HEK293 (cell line): ENCODE results near the gene DCUN1D3.
A peak's percentile ranks its signal among the peaks of the same experiment; 100 is the strongest.

ENCODE experiments used
- EGR2 ChIP-seq: fragments of 450-650 bp; formaldehyde crosslinking; IDR thresholded peaks from 2 replicates; pipeline ENCODE4 v1.5.1; 2016; ENCODE audit warnings: low read depth, missing biosample characterization, missing genetic modification characterization
- ELK4 ChIP-seq: IDR thresholded peaks from 2 replicates; pipeline ENCODE4 v1.6.1; 2011; ENCODE audit warnings: mild to moderate bottlenecking, low read depth, low read length, borderline replicate concordance
- HOXC10 ChIP-seq: sonication (generic); formaldehyde crosslinking; IDR thresholded peaks from 2 replicates; pipeline ENCODE4 v1.8.1; 2023; ENCODE audit warnings: mild to moderate bottlenecking, missing genetic modification reagents
- KLF17 ChIP-seq: fragments of 450-650 bp; formaldehyde crosslinking; IDR thresholded peaks from 2 replicates; pipeline ENCODE4 v1.5.1; 2016; ENCODE audit warnings: missing biosample characterization, missing genetic modification characterization
- KLF7 ChIP-seq: fragments of 450-650 bp; formaldehyde crosslinking; IDR thresholded peaks from 2 replicates; pipeline ENCODE4 v1.5.1; 2016; ENCODE audit warnings: missing biosample characterization, missing genetic modification characterization, borderline replicate concordance
- KLF9 ChIP-seq: fragments of 450-650 bp; formaldehyde crosslinking; IDR thresholded peaks from 2 replicates; pipeline ENCODE4 v1.5.1; 2016; ENCODE audit warnings: missing biosample characterization, missing genetic modification characterization, low read depth
- PRDM4 ChIP-seq: fragments of 450-650 bp; formaldehyde crosslinking; IDR thresholded peaks from 2 replicates; pipeline ENCODE4 v1.5.1; 2017; ENCODE audit warnings: missing biosample characterization, missing genetic modification characterization
- SETDB1 ChIP-seq: IDR thresholded peaks from one replicate; pipeline ENCODE4 v1.6.1; 2017; ENCODE audit warnings: mild to moderate bottlenecking, low read length, moderate library complexity, mixed read lengths; ENCODE audit not compliant: insufficient read length
- ZBTB10 ChIP-seq: fragments of 450-650 bp; formaldehyde crosslinking; IDR thresholded peaks from 2 replicates; pipeline ENCODE4 v1.5.1; 2016; ENCODE audit warnings: missing biosample characterization, missing genetic modification characterization
- ZBTB21 ChIP-seq: fragments of 450-650 bp; formaldehyde crosslinking; IDR thresholded peaks from 2 replicates; pipeline ENCODE4 v1.5.1; 2017; ENCODE audit warnings: missing biosample characterization, missing genetic modification characterization
- ZEB2 ChIP-seq: fragments of 450-650 bp; formaldehyde crosslinking; IDR thresholded peaks from 2 replicates; pipeline ENCODE4 v1.5.1; 2016; ENCODE audit warnings: missing biosample characterization, missing genetic modification characterization
- ZFP3 ChIP-seq: fragments of 450-650 bp; formaldehyde crosslinking; IDR thresholded peaks from 2 replicates; pipeline ENCODE4 v1.5.1; 2016; ENCODE audit warnings: low read depth, missing biosample characterization, missing genetic modification characterization
- ZFP41 ChIP-seq: fragments of 450-650 bp; formaldehyde crosslinking; IDR thresholded peaks from 2 replicates; pipeline ENCODE4 v1.5.1; 2016; ENCODE audit warnings: missing biosample characterization, missing genetic modification characterization, borderline replicate concordance
- ZNF10 ChIP-seq: fragments of 450-650 bp; formaldehyde crosslinking; IDR thresholded peaks from 2 replicates; pipeline ENCODE4 v1.5.1; 2017; ENCODE audit warnings: missing biosample characterization, missing genetic modification characterization
- ZNF140 ChIP-seq: fragments of 450-650 bp; formaldehyde crosslinking; IDR thresholded peaks from 2 replicates; pipeline ENCODE4 v1.5.1; 2016; ENCODE audit warnings: missing biosample characterization, missing genetic modification characterization
- ZNF221 ChIP-seq: fragments of 450-650 bp; formaldehyde crosslinking; IDR thresholded peaks from 2 replicates; pipeline ENCODE4 v1.5.1; 2017; ENCODE audit warnings: missing biosample characterization, missing genetic modification characterization, borderline replicate concordance
- ZNF23 ChIP-seq: fragments of 450-650 bp; formaldehyde crosslinking; IDR thresholded peaks from 2 replicates; pipeline ENCODE4 v1.5.1; 2016; ENCODE audit warnings: missing biosample characterization, missing genetic modification characterization, borderline replicate concordance
- ZNF335 ChIP-seq: fragments of 450-650 bp; formaldehyde crosslinking; conservative IDR thresholded peaks from 2 replicates; pipeline ENCODE4 v1.5.1; 2016; ENCODE audit warnings: missing biosample characterization, missing genetic modification characterization
- ZNF350 ChIP-seq: fragments of 450-650 bp; formaldehyde crosslinking; IDR thresholded peaks from 2 replicates; pipeline ENCODE4 v1.5.0; 2017; ENCODE audit warnings: missing biosample characterization, mild to moderate bottlenecking, missing genetic modification characterization
- ZNF366 ChIP-seq: fragments of 450-650 bp; formaldehyde crosslinking; conservative IDR thresholded peaks from 2 replicates; pipeline ENCODE4 v1.5.1; 2016; ENCODE audit warnings: missing biosample characterization, missing genetic modification characterization
- ZNF423 ChIP-seq: fragments of 450-650 bp; formaldehyde crosslinking; IDR thresholded peaks from 2 replicates; pipeline ENCODE4 v1.5.1; 2016; ENCODE audit warnings: missing biosample characterization, missing genetic modification characterization
- ZNF473 ChIP-seq: fragments of 450-650 bp; formaldehyde crosslinking; IDR thresholded peaks from 2 replicates; pipeline ENCODE4 v1.5.1; 2017; ENCODE audit warnings: missing biosample characterization, missing genetic modification characterization
- ZNF513 ChIP-seq: fragments of 450-650 bp; IDR thresholded peaks from 2 replicates; pipeline ENCODE4 v1.5.1; 2018; ENCODE audit warnings: missing biosample characterization, missing genetic modification characterization
- ZNF596 ChIP-seq: fragments of 450-650 bp; IDR thresholded peaks from 2 replicates; pipeline ENCODE4 v1.5.0; 2018; ENCODE audit warnings: missing biosample characterization, mild to moderate bottlenecking, missing genetic modification characterization, moderate library complexity
- ZNF707 ChIP-seq: fragments of 450-650 bp; formaldehyde crosslinking; IDR thresholded peaks from 2 replicates; pipeline ENCODE4 v1.5.1; 2016; ENCODE audit warnings: missing biosample characterization, missing genetic modification characterization
- ZNF76 ChIP-seq: fragments of 450-650 bp; formaldehyde crosslinking; IDR thresholded peaks from 2 replicates; pipeline ENCODE4; 2016; ENCODE audit warnings: low read depth, missing biosample characterization, missing genetic modification characterization, borderline replicate concordance
- ZNF791 ChIP-seq: fragments of 450-650 bp; formaldehyde crosslinking; IDR thresholded peaks from 2 replicates; pipeline ENCODE4 v1.5.1; 2016; ENCODE audit warnings: missing biosample characterization, missing genetic modification characterization
- ZNF792 ChIP-seq: fragments of 450-650 bp; formaldehyde crosslinking; IDR thresholded peaks from 2 replicates; pipeline ENCODE4 v1.5.1; 2016; ENCODE audit warnings: missing biosample characterization, missing genetic modification characterization
- ZSCAN18 ChIP-seq: fragments of 450-650 bp; formaldehyde crosslinking; IDR thresholded peaks from 2 replicates; pipeline ENCODE4 v1.5.1; 2016; ENCODE audit warnings: missing biosample characterization, missing genetic modification characterization
- ZSCAN23 ChIP-seq: fragments of 450-650 bp; formaldehyde crosslinking; IDR thresholded peaks from 2 replicates; pipeline ENCODE4 v1.5.1; 2016; ENCODE audit warnings: missing biosample characterization, missing genetic modification characterization

DCUN1D3 gene

GRCh38 chr16:20806168-20807050, 93.7 kb downstream of the DCUN1D3 start, which contains the start of the genes ERI2 and REXO5 (continued):
- TF ChIP-seq ZBTB21 (tag by site-specific recombination) (peak; percentile 42; the same call in 1 of the 2 replicates), KLF7 (no peak; the same call in 1 of the 2 replicates), ZNF221 (tag by site-specific recombination) (no peak), ZNF792 (tag by site-specific recombination) (no peak), HOXC10 (CRISPR knock-in tag) (no peak), ZNF23 (tag by site-specific recombination) (no peak), ZFP3 (no peak), ELK4 (no peak), ZNF366 (tag by site-specific recombination) (peak; percentile 70), ZNF707 (tag by site-specific recombination) (no peak), ZFP41 (tag by site-specific recombination) (no peak), KLF9 (tag by site-specific recombination) (peak; percentile 87), KLF17 (tag by site-specific recombination) (peak; percentile 43), SETDB1 (no peak), PRDM4 (tag by site-specific recombination) (0 out of 2 replicates have a peak, but pooled peaks have one; percentile 10), ZNF10 (tag by site-specific recombination) (no peak), ZNF350 (tag by site-specific recombination) (no peak), ZNF513 (tag by site-specific recombination) (no peak), ZNF791 (no peak), ZNF76 (tag by site-specific recombination) (peak; percentile 93), ZSCAN23 (no peak), ZEB2 (tag by site-specific recombination) (peak; percentile 89), ZNF423 (tag by site-specific recombination) (no peak), ZNF335 (tag by site-specific recombination) (peak; percentile 98), ZNF596 (no peak), EGR2 (tag by site-specific recombination) (peak; percentile 63), ZBTB10 (peak; percentile 68; the same call in 1 of the 2 replicates), ZNF473 (tag by site-specific recombination) (no peak), ZSCAN18 (tag by site-specific recombination) (no peak), ZNF140 (tag by site-specific recombination) (no peak)
